GM21360 (cell line): Measurements from ENCODE around the gene RPS4Y1.
"Not testable (repeated sequence)": the region's sequence is repeated elsewhere in the genome, so short reads cannot be mapped to it uniquely, and the experiment has no call there.

ENCODE experiments used
- ATAC-seq: cut with Tn5 transposase; IDR thresholded peaks from one replicate; pipeline ENCODE4 v1.9.1; 2021; ENCODE audit warnings: mild to moderate bottlenecking, moderate library complexity; ENCODE audit not compliant: unreplicated experiment

RPS4Y1 gene

GRCh38 chrY:2841471-2841893 lies at the start of gene RPS4Y1:
TSS of gene RPS4Y1 (plus strand) at chrY:2841602. CDS start at chrY:2841625, 23 bp downstream.
- ATAC-seq: no peak

GRCh38 chrY:2796977-2797523 lies 44.4 kb upstream of the RPS4Y1 start:
- ATAC-seq: no peak

GRCh38 chrY:2797991-2798390 lies 43.4 kb upstream of the RPS4Y1 start:
- no peak for ATAC-seq

- no peak for ATAC-seq
Measured at GRCh38 chrY:2800246-2800645, 41.2 kb upstream of the RPS4Y1 start.

- ATAC-seq: not testable (repeated sequence)
Measured at GRCh38 chrY:2817146-2817896, 24.1 kb upstream of the RPS4Y1 start.

GRCh38 chrY:2824471-2824870 lies 16.9 kb upstream of the RPS4Y1 start:
- no peak for ATAC-seq

GRCh38 chrY:2828497-2828896 lies 12.9 kb upstream of the RPS4Y1 start:
- ATAC-seq: no peak

GRCh38 chrY:2835230-2835629 lies 6.2 kb upstream of the RPS4Y1 start:
- ATAC-seq: no peak

- no peak for ATAC-seq
Measured at GRCh38 chrY:2837078-2837477, 4.3 kb upstream of the RPS4Y1 start.

GRCh38 chrY:2837932-2838331 lies 3.5 kb upstream of the RPS4Y1 start:
- no peak for ATAC-seq

- no peak for ATAC-seq
Measured at GRCh38 chrY:2846791-2847190, 5.4 kb downstream of the RPS4Y1 start.

GRCh38 chrY:2848384-2848783 lies 7.0 kb downstream of the RPS4Y1 start:
- no peak for ATAC-seq

GRCh38 chrY:2849368-2849767 lies 8.0 kb downstream of the RPS4Y1 start:
- no peak for ATAC-seq

GRCh38 chrY:2854145-2854774 lies 12.9 kb downstream of the RPS4Y1 start:
- ATAC-seq: no peak

- ATAC-seq: no peak
Measured at GRCh38 chrY:2857068-2857467, 15.7 kb downstream of the RPS4Y1 start.

GRCh38 chrY:2857686-2858085 lies 16.3 kb downstream of the RPS4Y1 start:
- no peak for ATAC-seq

- ATAC-seq: no peak
Measured at GRCh38 chrY:2859782-2860181, 18.4 kb downstream of the RPS4Y1 start.

- ATAC-seq: no peak
Measured at GRCh38 chrY:2860511-2860910, 19.1 kb downstream of the RPS4Y1 start.

- no peak for ATAC-seq
Measured at GRCh38 chrY:2866581-2866980, 25.2 kb downstream of the RPS4Y1 start.

- no peak for ATAC-seq
Measured at GRCh38 chrY:2867469-2867868, 26.1 kb downstream of the RPS4Y1 start.

- no peak for ATAC-seq
Measured at GRCh38 chrY:2868035-2868607, 26.7 kb downstream of the RPS4Y1 start.

- not testable (repeated sequence) for ATAC-seq
Measured at GRCh38 chrY:2872234-2872633, 30.8 kb downstream of the RPS4Y1 start.
